K562 (cell line): ENCODE measurements around the gene FMOD. TPM values are rescaled to one million over a fixed set of nuclear protein-coding genes. Genes with fewer than 3 reads are reported as not detected.

ENCODE experiments used
- BCL6 ChIP-seq: fragments of 250-450 bp; sonication (Bioruptor Pico); IDR thresholded peaks from 2 replicates; pipeline ENCODE4 v1.4.0; 2020
- CBFA2T2 ChIP-seq: fragments of 450-650 bp; conservative IDR thresholded peaks from 2 replicates; pipeline ENCODE4 v1.6.1; 2017; ENCODE audit warnings: mild to moderate bottlenecking
- DNMT1 ChIP-seq: fragments of 450-650 bp; IDR thresholded peaks from 2 replicates; pipeline ENCODE4 v1.6.1; 2016; ENCODE audit warnings: antibody characterized with exemption, mild to moderate bottlenecking
- E2F3 ChIP-seq: fragments of 250-450 bp; sonication (Bioruptor Pico); IDR thresholded peaks from 2 replicates; pipeline ENCODE4 v1.4.0; 2020; ENCODE audit warnings: mild to moderate bottlenecking
- E2F6 ChIP-seq, 2 experiments: IDR thresholded peaks; 2 replicates each; pipeline ENCODE4 v1.6.1; 2011; ENCODE audit warnings: borderline replicate concordance in 1 of 2, control low read depth in 1 of 2, low read depth in 1 of 2, low read length in 1 of 2, mild to moderate bottlenecking in 1 of 2, mixed read lengths in 1 of 2, moderate library complexity in 1 of 2; ENCODE audit not compliant: insufficient read depth in 1 of 2, insufficient read length in 1 of 2, poor library complexity in 1 of 2, severe bottlenecking in 1 of 2; ENCODE audit errors: extremely low read depth in 1 of 2
- E4F1 ChIP-seq: fragments of 250-450 bp; sonication (Bioruptor Pico); IDR thresholded peaks from 2 replicates; pipeline ENCODE4 v1.5.0; 2021; ENCODE audit warnings: mild to moderate bottlenecking, borderline replicate concordance
- IRF9 ChIP-seq: fragments of 450-650 bp; IDR thresholded peaks from 2 replicates; pipeline ENCODE4 v1.6.1; 2016; ENCODE audit warnings: missing biosample characterization, missing genetic modification characterization
- NFE2L1 ChIP-seq: fragments of 450-650 bp; IDR thresholded peaks from 2 replicates; pipeline ENCODE4 v1.6.1; 2016; ENCODE audit warnings: missing genetic modification characterization, low read depth, mild to moderate bottlenecking, missing compliant biosample characterization, moderate library complexity, borderline replicate concordance
- NFIX ChIP-seq: fragments of 250-450 bp; sonication (Bioruptor Pico); IDR thresholded peaks from 2 replicates; pipeline ENCODE4 v1.4.0; 2020; ENCODE audit warnings: low read depth, mild to moderate bottlenecking, moderate library complexity
- NR2C2 ChIP-seq, 2 experiments: fragments of 200-800 bp in 1 of 2; sonication (Bioruptor generic) in 1 of 2; sonication (generic) in 1 of 2; formaldehyde crosslinking in 1 of 2; IDR thresholded peaks; 2 replicates each; pipeline versions ENCODE4 v1.6.1 to v1.8.0; 2016 to 2022; ENCODE audit warnings: mild to moderate bottlenecking in 1 of 2, missing compliant biosample characterization in 1 of 2, missing genetic modification characterization in 1 of 2, missing genetic modification reagents in 1 of 2
- SAP30 ChIP-seq: fragments of 200-600 bp; sonication (generic); IDR thresholded peaks from 2 replicates; pipeline ENCODE4 v1.6.1; 2012; ENCODE audit warnings: borderline replicate concordance, low read depth, mild to moderate bottlenecking, moderate library complexity, low read length, control low read depth, inconsistent platforms; ENCODE audit not compliant: insufficient read depth, poor library complexity, severe bottlenecking
- WHSC1 ChIP-seq: IDR thresholded peaks from one replicate; pipeline ENCODE4 v1.6.1; 2012; ENCODE audit warnings: low read length, control low read depth, inconsistent platforms
- ZBTB43 ChIP-seq: sonication (generic); formaldehyde crosslinking; IDR thresholded peaks from 2 replicates; pipeline ENCODE4 v1.8.0; 2023; ENCODE audit warnings: mild to moderate bottlenecking, missing genetic modification reagents
- ZBTB7A ChIP-seq: IDR thresholded peaks from 2 replicates; pipeline ENCODE4 v1.6.1; 2011; ENCODE audit warnings: low read depth, mild to moderate bottlenecking, low read length, moderate library complexity, borderline replicate concordance; ENCODE audit not compliant: control insufficient read depth
- ZNF518B ChIP-seq: fragments of 250-450 bp; sonication (Bioruptor Pico); IDR thresholded peaks from 2 replicates; pipeline ENCODE4 v1.5.0; 2021; ENCODE audit warnings: mild to moderate bottlenecking, moderate library complexity
- ZNF76 ChIP-seq: fragments of 250-450 bp; sonication (Bioruptor Pico); IDR thresholded peaks from 2 replicates; pipeline ENCODE4 v1.4.0; 2020; ENCODE audit warnings: mild to moderate bottlenecking, moderate library complexity, borderline replicate concordance
- polyA plus RNA-seq, 8 experiments: library from polyadenylated mRNA; depleted of rRNA in 4 of 8; stranded (reverse) in 5 of 8; unstranded in 3 of 8; fragments of >200 nt; fragmentation: Nextera tagmentation in 2 of 8; fragmentation: Illumina TruSeq in 1 of 8; extraction: Ambion mirVana in 2 of 8; extraction: Trizol in 1 of 8; gene quantifications; 2 replicates each; pipeline versions ENCODE4 v1.2.1 to v1.2.3, GENCODE V29; 2011 to 2014; ENCODE audit warnings: inconsistent platforms in 1 of 8, missing spikeins in 1 of 8
- total RNA-seq, 7 experiments: library from RNA; depleted of rRNA in 6 of 7; stranded (reverse); fragments of >200 nt in 6 of 7; fragmentation: Illumina TruSeq in 2 of 7; extraction: Trizol in 2 of 7; gene quantifications; 2 replicates each; pipeline versions ENCODE4 v1.2.1 to v1.2.3, GENCODE V29; 2011 to 2021; ENCODE audit warnings: low replicate concordance in 1 of 7

The FMOD gene
- total and polyA plus RNA-seq, 9 of the 15 experiments (the other 6 are each of a cell fraction or from before 2014, with no cell fraction given): 0.03 to 0.13 (median 0.03) TPM; not detected in 6

- TF ChIP-seq ZBTB43 (CRISPR knock-in tag) (no peak), E2F3 (no peak), WHSC1 (no peak), E4F1 (CRISPR knock-in tag) (no peak), BCL6 (CRISPR knock-in tag) (no peak), CBFA2T2 (no peak), NFE2L1 (no peak), ZNF518B (CRISPR knock-in tag) (no peak), DNMT1 (peak; percentile 47; the same call in 1 of the 2 replicates), ZNF76 (CRISPR knock-in tag) (no peak), NR2C2 (CRISPR knock-in tag; IDR thresholded peaks at IDR 0.05) (no peak), NR2C2 (tag; IDR thresholded peaks at IDR 0.05) (peak; percentile 46; the same call in 1 of the 2 replicates), ZBTB7A (peak; percentile 11; the same call in 1 of the 2 replicates), NFIX (CRISPR knock-in tag) (no peak), SAP30 (no peak), E2F6 (IDR thresholded peaks at IDR 0.05; ENCODE audit: borderline replicate concordance in 1 of 2, extremely low read depth in 1 of 2, insufficient read depth in 1 of 2, insufficient read length in 1 of 2, low read depth in 1 of 2, low read length in 1 of 2, poor library complexity in 1 of 2, severe bottlenecking in 1 of 2) (peak; percentile 62 to 87), IRF9 (tag) (no peak)
These were observed 23.1 kb downstream of the FMOD start (continued) for GRCh38 chr1:203327684-203328457.
